NCI-H128 (cell line): Measurements from ENCODE around the gene PAGE4.
A peak's percentile ranks its signal among the peaks of the same experiment; 100 is the strongest.

Experiments used
- DNase-seq: peaks from one replicate; lab custom pipeline; 2025; ENCODE audit not compliant: unreplicated experiment; lab: John Stamatoyannopoulos, UW

PAGE4 gene

GRCh38 chrX:49868739-49869138, 39.6 kb downstream of the PAGE4 start:
- no peak for DNase-seq

- DNase-seq, result peak; percentile 4
Observed at GRCh38 chrX:49876750-49877149, 47.6 kb downstream of the PAGE4 start.

GRCh38 chrX:49877397-49878101, 48.4 kb downstream of the PAGE4 start:
- no peak for DNase-seq

- DNase-seq, result no peak
Observed at GRCh38 chrX:49878128-49878833, 49.2 kb downstream of the PAGE4 start.

GRCh38 chrX:49878834-49879655, 49.9 kb downstream of the PAGE4 start, which contains the start of gene USP27X:
Gene USP27X (plus strand): TSS chrX:49879484. CDS start chrX:49880308, 824 bp downstream.
- DNase-seq, result peak; percentile 47

- no peak for DNase-seq
Observed at GRCh38 chrX:49879656-49880277, 50.7 kb downstream of the PAGE4 start.

GRCh38 chrX:49880668-49881067, 51.6 kb downstream of the PAGE4 start:
- no peak for DNase-seq
